ENCODE measurements around the gene KMT2C.

KMT2C gene

GRCh38 chr7:152089183-152089582, 346.6 kb downstream of the KMT2C start:
- no peak for DNase-seq

GRCh38 chr7:152086513-152086912, 349.3 kb downstream of the KMT2C start:
- no peak for DNase-seq

DNA sequence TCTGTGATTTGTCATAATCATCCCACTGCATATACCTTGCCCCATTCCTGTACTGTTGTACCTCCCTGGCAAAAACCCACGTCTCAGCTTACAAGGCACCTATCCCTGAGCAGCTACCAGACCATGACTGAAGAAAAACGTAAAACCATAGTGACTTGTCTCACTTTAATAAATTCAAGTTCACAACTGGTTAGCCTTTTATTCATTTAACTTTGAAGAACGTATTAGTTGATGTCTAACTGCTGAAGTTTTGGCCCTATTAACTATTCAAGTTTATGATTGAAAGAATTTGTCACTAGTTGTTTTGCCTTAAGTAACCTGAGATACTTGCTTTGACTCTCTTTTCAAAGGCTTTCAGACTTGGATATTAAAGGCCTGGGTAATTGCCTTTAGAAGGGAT, 350.7 kb downstream of the KMT2C start:
- DNase-seq: no peak

Measured in CD4-positive, alpha-beta T cell treated with Interleukin-17A for 1 hour (primary cell).